Neutrophil (primary cell): ENCODE measurements around the gene COL25A1.

Experiments used
- H3K27ac ChIP-seq: fragments of 200-600 bp; sonication (generic); 2 replicates; pipeline ENCODE4 v1.5.1; 2016; ENCODE audit warnings: mild to moderate bottlenecking, moderate library complexity
- H3K27me3 ChIP-seq: fragments of 200-600 bp; sonication (generic); 2 replicates; pipeline ENCODE4 v1.6.0; 2016; ENCODE audit warnings: mild to moderate bottlenecking
- H3K36me3 ChIP-seq: fragments of 200-600 bp; sonication (generic); 2 replicates; pipeline ENCODE4 v1.5.1; 2017
- H3K4me1 ChIP-seq, 2 experiments: fragments of 200-600 bp in 1 of 2; sonication (generic) in 1 of 2; 1 replicate in 1 of 2; 2 replicates in 1 of 2; pipeline versions ENCODE4 v1.5.1 to v1.6.1; 2013 to 2016; ENCODE audit warnings: low read depth in 1 of 2, low read length in 1 of 2, mild to moderate bottlenecking in 1 of 2, moderate library complexity in 1 of 2; ENCODE audit not compliant: control insufficient read depth in 1 of 2, insufficient read depth in 1 of 2
- H3K4me3 ChIP-seq, 2 experiments: fragments of 200-600 bp in 1 of 2; sonication (generic) in 1 of 2; 1 replicate in 1 of 2; 2 replicates in 1 of 2; pipeline ENCODE4 v1.5.1; 2013 to 2016; ENCODE audit warnings: low read depth in 1 of 2, low read length in 1 of 2, mild to moderate bottlenecking in 1 of 2, moderate library complexity in 1 of 2
- H3K9me3 ChIP-seq: fragments of 200-600 bp; sonication (generic); 2 replicates; pipeline ENCODE4 v1.5.1; 2016
- TF ChIP-seq, protein P1 (sequence below): fragments of 200-600 bp; sonication (generic); IDR thresholded peaks from 2 replicates; pipeline ENCODE4 v1.5.1; 2016; ENCODE audit warnings: antibody characterized with exemption

COL25A1 gene

DNA sequence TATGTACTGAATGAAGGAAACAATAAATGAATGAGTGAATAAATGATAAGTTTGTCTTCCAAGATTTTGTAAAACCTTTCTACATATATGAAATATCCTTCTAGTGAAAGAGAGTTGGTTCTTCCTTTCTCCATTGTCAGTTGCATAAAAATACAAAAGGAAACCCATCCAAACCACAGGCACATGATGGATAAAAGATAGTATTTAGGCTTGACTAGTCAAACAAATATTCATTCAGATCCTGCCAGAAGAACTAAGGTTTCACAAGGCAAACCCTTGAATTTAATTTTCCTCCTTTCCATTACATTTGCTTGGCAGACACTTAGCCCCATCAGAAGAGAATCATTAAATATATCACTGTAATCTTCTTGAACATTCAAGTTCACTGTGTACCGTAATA is 208.4 kb downstream of the COL25A1 start:
- TF ChIP-seq, protein P1, sequence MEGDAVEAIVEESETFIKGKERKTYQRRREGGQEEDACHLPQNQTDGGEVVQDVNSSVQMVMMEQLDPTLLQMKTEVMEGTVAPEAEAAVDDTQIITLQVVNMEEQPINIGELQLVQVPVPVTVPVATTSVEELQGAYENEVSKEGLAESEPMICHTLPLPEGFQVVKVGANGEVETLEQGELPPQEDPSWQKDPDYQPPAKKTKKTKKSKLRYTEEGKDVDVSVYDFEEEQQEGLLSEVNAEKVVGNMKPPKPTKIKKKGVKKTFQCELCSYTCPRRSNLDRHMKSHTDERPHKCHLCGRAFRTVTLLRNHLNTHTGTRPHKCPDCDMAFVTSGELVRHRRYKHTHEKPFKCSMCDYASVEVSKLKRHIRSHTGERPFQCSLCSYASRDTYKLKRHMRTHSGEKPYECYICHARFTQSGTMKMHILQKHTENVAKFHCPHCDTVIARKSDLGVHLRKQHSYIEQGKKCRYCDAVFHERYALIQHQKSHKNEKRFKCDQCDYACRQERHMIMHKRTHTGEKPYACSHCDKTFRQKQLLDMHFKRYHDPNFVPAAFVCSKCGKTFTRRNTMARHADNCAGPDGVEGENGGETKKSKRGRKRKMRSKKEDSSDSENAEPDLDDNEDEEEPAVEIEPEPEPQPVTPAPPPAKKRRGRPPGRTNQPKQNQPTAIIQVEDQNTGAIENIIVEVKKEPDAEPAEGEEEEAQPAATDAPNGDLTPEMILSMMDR, result no peak
- H3K4me1 ChIP-seq, result no peaks in the 10 kb centered on the region
- H3K27me3 ChIP-seq, result no peaks in the 10 kb centered on the region
- no peak overlapping the region for H3K27ac ChIP-seq
- no peaks in the 10 kb centered on the region for H3K9me3 ChIP-seq
- no peak overlapping the region for H3K4me3 ChIP-seq
- no peaks in the 10 kb centered on the region for H3K36me3 ChIP-seq

DNA sequence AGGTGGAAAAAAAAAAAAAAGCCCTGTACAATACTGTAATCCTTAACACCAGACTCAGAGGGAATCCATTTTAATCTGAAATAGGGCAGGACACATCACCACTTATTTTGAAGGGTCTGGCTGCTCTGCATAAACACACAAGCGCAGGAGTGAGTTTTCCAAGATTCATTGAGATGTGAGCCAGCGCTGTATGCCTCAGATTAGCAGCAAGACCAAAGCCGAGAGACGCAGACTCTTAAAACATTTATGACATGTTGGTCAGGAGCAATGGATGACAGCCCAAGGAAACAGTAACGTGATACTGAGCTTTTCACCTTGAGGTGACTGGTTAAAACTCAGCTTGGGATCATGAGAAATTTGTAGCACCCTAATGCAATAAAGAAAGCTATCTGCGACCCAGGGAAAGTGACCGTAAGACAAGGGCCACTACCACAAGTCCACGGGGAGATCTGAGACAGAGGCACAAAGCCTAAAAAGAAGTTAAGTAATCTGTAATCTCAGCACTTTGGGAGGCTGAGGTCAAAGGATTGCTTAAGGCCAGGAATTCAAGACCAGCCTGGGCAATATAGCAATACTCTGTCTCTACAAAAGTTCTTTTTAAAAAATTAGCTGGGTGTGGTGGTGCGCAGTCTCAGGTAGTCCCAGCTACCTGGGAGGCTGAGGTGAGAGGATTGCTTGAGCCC is 210.6 kb downstream of the COL25A1 start:
- Histone ChIP-seq H3K36me3 (no peaks in the 10 kb centered on the region), H3K9me3 (no peaks in the 10 kb centered on the region), H3K27me3 (no peaks in the 10 kb centered on the region), H3K27ac (no peak overlapping the region), H3K4me3 (no peak overlapping the region), H3K4me1 (no peaks in the 10 kb centered on the region)
- TF ChIP-seq, protein P1, result no peak

DNA sequence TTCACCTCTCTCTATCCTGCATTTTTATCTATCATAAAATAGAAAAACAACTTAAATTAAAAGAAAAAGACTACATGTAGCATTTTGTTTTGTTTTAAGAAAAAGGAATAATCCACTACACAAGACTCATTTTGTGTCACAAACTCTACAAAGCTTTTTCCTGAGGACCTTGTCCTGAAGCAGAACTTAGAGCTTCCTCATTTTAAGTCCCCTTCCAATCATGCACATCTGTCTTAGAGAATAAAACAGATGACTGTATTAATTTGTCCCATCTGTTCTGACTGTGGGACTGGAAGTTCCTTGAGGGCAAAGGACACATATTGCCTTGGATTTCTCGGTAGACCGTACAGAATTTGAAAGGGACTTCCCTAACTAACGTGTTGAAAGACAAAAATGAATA is 218.5 kb downstream of the COL25A1 start:
- no peak overlapping the region for H3K27ac ChIP-seq
- no peaks in the 10 kb centered on the region for H3K4me1 ChIP-seq
- H3K27me3 ChIP-seq, result no peaks in the 10 kb centered on the region
- TF ChIP-seq, protein P1, result no peak
- no peak overlapping the region for H3K4me3 ChIP-seq
- H3K36me3 ChIP-seq, result no peaks in the 10 kb centered on the region
- no peaks in the 10 kb centered on the region for H3K9me3 ChIP-seq

DNA sequence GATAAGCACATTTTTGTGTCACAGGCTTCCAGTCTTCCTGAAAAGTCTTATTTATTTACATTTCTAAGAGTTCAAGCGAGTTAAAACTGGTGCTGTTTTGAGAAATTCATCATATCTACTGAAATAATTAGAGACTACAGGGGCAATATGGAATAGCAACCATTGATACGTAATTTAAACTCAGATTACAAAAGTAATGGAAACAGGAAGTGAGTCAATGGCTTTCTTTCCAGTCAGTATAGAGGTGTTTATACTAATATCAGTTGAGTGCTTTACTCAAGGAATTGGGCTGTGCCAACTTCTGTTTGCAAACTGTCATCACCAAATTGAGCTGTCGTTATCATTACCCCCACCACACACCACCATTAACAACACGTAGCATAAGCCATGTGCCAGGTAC is 222.7 kb downstream of the COL25A1 start:
- Histone ChIP-seq H3K36me3 (no peaks in the 10 kb centered on the region), H3K27ac (no peak overlapping the region), H3K4me1 (no peaks in the 10 kb centered on the region), H3K27me3 (no peaks in the 10 kb centered on the region), H3K9me3 (no peaks in the 10 kb centered on the region), H3K4me3 (no peak overlapping the region)
- TF ChIP-seq, protein P1, result no peak

DNA sequence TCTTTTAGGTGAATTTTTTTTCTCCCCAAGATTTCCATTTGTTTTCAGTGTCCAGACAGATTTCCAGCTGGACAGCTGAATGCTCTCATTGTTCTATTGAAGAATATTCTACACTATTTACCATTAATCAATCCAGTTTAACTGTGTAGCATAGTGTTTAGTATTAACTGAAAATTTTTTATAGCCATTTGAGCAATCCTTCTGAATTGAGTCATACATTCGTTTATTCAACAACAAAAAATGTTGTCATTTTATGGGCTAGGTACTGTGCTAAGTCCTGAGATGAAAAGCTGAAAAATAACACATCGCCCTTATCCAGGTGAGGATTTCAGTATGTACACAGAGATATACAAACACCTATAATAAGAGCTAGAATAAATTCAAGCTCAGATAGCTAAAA is 223.3 kb downstream of the COL25A1 start:
- H3K36me3 ChIP-seq, result no peaks in the 10 kb centered on the region
- no peaks in the 10 kb centered on the region for H3K27me3 ChIP-seq
- TF ChIP-seq, protein P1, result no peak
- H3K9me3 ChIP-seq, result no peaks in the 10 kb centered on the region
- no peak overlapping the region for H3K4me3 ChIP-seq
- H3K4me1 ChIP-seq, result no peaks in the 10 kb centered on the region
- H3K27ac ChIP-seq, result no peak overlapping the region

DNA sequence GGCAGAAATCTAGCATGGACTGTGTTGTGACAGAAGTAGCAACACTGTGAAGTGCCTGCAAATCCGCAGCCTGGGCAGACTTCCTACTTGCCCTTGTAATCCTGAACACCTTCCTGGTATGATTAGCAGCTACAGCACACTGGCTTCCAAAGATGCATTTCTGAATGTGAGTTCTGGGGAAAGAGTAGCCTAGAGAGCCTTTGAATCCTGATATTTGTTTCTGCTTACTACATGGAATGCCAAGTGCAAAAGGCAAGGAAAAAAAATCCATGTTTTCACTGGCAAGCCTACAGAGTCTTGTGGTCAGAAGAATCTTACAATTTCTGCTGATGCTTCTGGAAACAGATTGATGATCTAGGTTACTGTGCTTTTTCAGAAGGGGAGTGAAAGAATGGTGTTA is 223.7 kb downstream of the COL25A1 start:
- no peaks in the 10 kb centered on the region for H3K36me3 ChIP-seq
- H3K4me1 ChIP-seq, result no peaks in the 10 kb centered on the region
- H3K4me3 ChIP-seq, result no peak overlapping the region
- no peaks in the 10 kb centered on the region for H3K27me3 ChIP-seq
- TF ChIP-seq, protein P1, result no peak
- H3K9me3 ChIP-seq, result no peaks in the 10 kb centered on the region
- no peak overlapping the region for H3K27ac ChIP-seq
